Measurements from ENCODE around the gene SDHA.

SDHA gene

GRCh38 chr5:217494-218456 lies at the start of gene SDHA, which contains the start of gene CCDC127:
TSS of gene SDHA (plus strand) at chr5:218320. CDS start at chr5:218356, 36 bp downstream.
TSS of gene CCDC127 (minus strand) at chr5:218153. CDS start at chr5:216849, 1,304 bp downstream.
- peak; percentile 95 to 99 (median 98) for DNase-seq (ENCODE audit: low read depth in 4 of 4, low spot score in 1 of 4)

- DNase-seq (ENCODE audit: low read depth in 4 of 4, low spot score in 1 of 4): no peak
Measured at GRCh38 chr5:169071-169727, 48.9 kb upstream of the SDHA start.

GRCh38 chr5:169728-170094 lies 48.4 kb upstream of the SDHA start:
- DNase-seq (ENCODE audit: low read depth in 4 of 4, low spot score in 1 of 4): no peak

- DNase-seq (ENCODE audit: low read depth in 4 of 4, low spot score in 1 of 4): no peak
Measured at GRCh38 chr5:170971-171800, 46.9 kb upstream of the SDHA start.

GRCh38 chr5:171801-172331 lies 46.3 kb upstream of the SDHA start:
- no peak for DNase-seq (ENCODE audit: low read depth in 4 of 4, low spot score in 1 of 4)

- DNase-seq (ENCODE audit: low read depth in 4 of 4, low spot score in 1 of 4): no peak
Measured at GRCh38 chr5:172421-172820, 45.7 kb upstream of the SDHA start.

GRCh38 chr5:172841-173251 lies 45.3 kb upstream of the SDHA start:
- DNase-seq (ENCODE audit: low read depth in 4 of 4, low spot score in 1 of 4): no peak

- DNase-seq (ENCODE audit: low read depth in 4 of 4, low spot score in 1 of 4): no peak
Measured at GRCh38 chr5:173392-174290, 44.5 kb upstream of the SDHA start.

GRCh38 chr5:174291-174600 lies 43.9 kb upstream of the SDHA start:
- no peak for DNase-seq (ENCODE audit: low read depth in 4 of 4, low spot score in 1 of 4)

- DNase-seq (ENCODE audit: low read depth in 4 of 4, low spot score in 1 of 4): no peak
Measured at GRCh38 chr5:174876-175465, 43.1 kb upstream of the SDHA start.

- no peak for DNase-seq (ENCODE audit: low read depth in 4 of 4, low spot score in 1 of 4)
Measured at GRCh38 chr5:176296-176823, 41.8 kb upstream of the SDHA start.

GRCh38 chr5:178110-178509 lies 40.0 kb upstream of the SDHA start:
- no peak for DNase-seq (ENCODE audit: low read depth in 4 of 4, low spot score in 1 of 4)

- DNase-seq (ENCODE audit: low read depth in 4 of 4, low spot score in 1 of 4): no peak
Measured at GRCh38 chr5:179401-179800, 38.7 kb upstream of the SDHA start.

GRCh38 chr5:180286-180918 lies 37.7 kb upstream of the SDHA start:
- DNase-seq (ENCODE audit: low read depth in 4 of 4, low spot score in 1 of 4): no peak

- DNase-seq (ENCODE audit: low read depth in 4 of 4, low spot score in 1 of 4): no peak
Measured at GRCh38 chr5:181160-181559, 37.0 kb upstream of the SDHA start.

GRCh38 chr5:181566-181965 lies 36.6 kb upstream of the SDHA start:
- DNase-seq (ENCODE audit: low read depth in 4 of 4, low spot score in 1 of 4): no peak

- no peak for DNase-seq (ENCODE audit: low read depth in 4 of 4, low spot score in 1 of 4)
Measured at GRCh38 chr5:182126-182525, 36.0 kb upstream of the SDHA start.

- no peak for DNase-seq (ENCODE audit: low read depth in 4 of 4, low spot score in 1 of 4)
Measured at GRCh38 chr5:184471-184870, 33.6 kb upstream of the SDHA start.

All from stimulated activated CD4-positive, alpha-beta T cell treated with anti-CD3 and anti-CD28 coated beads, Interleukin-1b, Interleukin-23, amount 100 ng/mL, for 24 hours (primary cell).